HepG2 (cell line): ENCODE data around the gene LINC00237. TPM values are rescaled to one million over a fixed set of nuclear protein-coding genes. Genes with fewer than 3 reads are reported as not detected.

Experiments
- ATAC-seq: fragments of 200-7000 bp; cut with Tn5 transposase; 3 replicates; pipeline ENCODE4 v1.9.1; 2020; ENCODE audit warnings: mild to moderate bottlenecking, moderate library complexity
- BruUV-seq: library from RNA; stranded (reverse); fragments of 400-500 nt; replicated peaks from 2 replicates; lab custom pipeline; 2021; lab: Mats Ljungman, UMichigan
- CTCF ChIA-PET: fragments of 300-600 bp; formaldehyde crosslinking; extraction: SDS; loops from one replicate; lab custom pipeline; 2021; ENCODE audit warnings: low total read pairs, inconsistent platforms, low intra/inter-chr PET ratio; lab: Yijun Ruan, JAX
- POLR2A ChIA-PET: fragments of 350-600 bp; sonication (Branson Sonifier 250); formaldehyde crosslinking; loops from one replicate; lab custom pipeline; 2020; ENCODE audit warnings: antibody characterized with exemption, inconsistent platforms; lab: Yijun Ruan, JAX
- DNase-seq: peaks from one replicate; pipeline ENCODE4 v3.0.0-alpha.2; 2015; ENCODE audit warnings: low spot score
- FAIRE-seq: peaks from 3 replicates; lab custom pipeline; 2011; peaks lifted over from hg19 to GRCh38; lab: Jason Lieb, UNC
- H2AFZ ChIP-seq: one replicate; pipeline ENCODE4 v1.6.1; 2011; ENCODE audit warnings: low read length, inconsistent platforms
- H3K27ac ChIP-seq: fragments of 300-600 bp; 3 replicates; pipeline ENCODE4 v1.8.0; 2011; ENCODE audit warnings: mixed run types, mild to moderate bottlenecking, mixed read lengths, low read length, inconsistent platforms; ENCODE audit not compliant: insufficient read depth; ENCODE audit errors: extremely low read length
- H3K27me3 ChIP-seq, 2 experiments: fragments of 200-600 bp in 1 of 2; 2 replicates in 1 of 2; 3 replicates in 1 of 2; pipeline versions ENCODE4 v1.6.0 to v1.8.0; 2011; ENCODE audit warnings: low read length in 2 of 2, mild to moderate bottlenecking in 2 of 2, moderate library complexity in 2 of 2, inconsistent platforms in 1 of 2; ENCODE audit not compliant: insufficient read depth in 2 of 2, control insufficient read depth in 1 of 2
- H3K36me3 ChIP-seq, 2 experiments: fragments of 200-600 bp in 1 of 2; replicated peaks in 1 of 2; 2 replicates in 1 of 2; 3 replicates in 1 of 2; pipeline versions ENCODE4 v1.5.1 to v1.8.0; 2011; ENCODE audit warnings: low read length in 2 of 2, inconsistent platforms in 1 of 2; ENCODE audit not compliant: insufficient read depth in 2 of 2, control insufficient read depth in 1 of 2
- H3K4me1 ChIP-seq: 2 replicates; pipeline ENCODE4 v1.5.1; 2012; ENCODE audit warnings: low read length, inconsistent platforms; ENCODE audit not compliant: insufficient read depth
- H3K4me2 ChIP-seq: 2 replicates; pipeline ENCODE4 v1.6.0; 2011; ENCODE audit warnings: low read depth, low read length, inconsistent platforms
- H3K4me3 ChIP-seq, 3 experiments: fragments of 200-600 bp in 1 of 3; sonication (generic), shearing (Covaris generic) in 1 of 3; replicated peaks in 1 of 3; 2 replicates each; pipeline ENCODE4 v1.5.1; 2011 to 2016; ENCODE audit warnings: low read length in 3 of 3, inconsistent platforms in 2 of 3, low read depth in 2 of 3, mild to moderate bottlenecking in 2 of 3, control low read depth in 1 of 3, mixed read lengths in 1 of 3; ENCODE audit not compliant: insufficient read depth in 1 of 3
- H3K79me2 ChIP-seq: one replicate; pipeline ENCODE4 v1.6.1; 2011; ENCODE audit warnings: low read length, inconsistent platforms; ENCODE audit not compliant: insufficient read depth
- H3K9ac ChIP-seq: 2 replicates; pipeline ENCODE4 v1.6.0; 2011; ENCODE audit warnings: mild to moderate bottlenecking, low read depth, low read length, inconsistent platforms; ENCODE audit not compliant: insufficient read depth
- H3K9me3 ChIP-seq: 2 replicates; pipeline ENCODE4 v1.5.1; 2012; ENCODE audit warnings: mild to moderate bottlenecking, low read length
- H4K20me1 ChIP-seq: 2 replicates; pipeline ENCODE4 v1.6.0; 2011; ENCODE audit warnings: inconsistent platforms, mild to moderate bottlenecking, low read length, moderate library complexity; ENCODE audit not compliant: insufficient read depth
- ATM ChIP-seq: fragments of 450-650 bp; IDR thresholded peaks from 2 replicates; pipeline ENCODE4 v1.7.1; 2017; ENCODE audit warnings: mild to moderate bottlenecking, borderline replicate concordance
- ELF3 ChIP-seq: IDR thresholded peaks from 2 replicates; pipeline ENCODE4 v1.6.1; 2016; ENCODE audit warnings: missing genetic modification reagents, missing compliant biosample characterization
- FOXA1 ChIP-seq, 2 experiments: fragments of 450-650 bp in 1 of 2; sonication (generic) in 1 of 2; formaldehyde crosslinking in 1 of 2; IDR thresholded peaks; 2 replicates each; pipeline versions ENCODE4 v1.4.0 to v1.6.1; 2016 to 2020; ENCODE audit warnings: missing genetic modification reagents in 1 of 2
- IRF2 ChIP-seq: IDR thresholded peaks from 2 replicates; pipeline ENCODE4 v1.6.1; 2018; ENCODE audit warnings: missing genetic modification reagents, missing compliant biosample characterization
- KDM4B ChIP-seq: sonication (generic); formaldehyde crosslinking; IDR thresholded peaks from 2 replicates; pipeline ENCODE4 v1.4.0; 2020; ENCODE audit warnings: missing genetic modification reagents
- PHF5A ChIP-seq: IDR thresholded peaks from one replicate; pipeline ENCODE4 v1.6.1; 2018; ENCODE audit warnings: low read depth, missing genetic modification reagents; ENCODE audit not compliant: unreplicated experiment
- SMYD3 ChIP-seq: sonication (generic); formaldehyde crosslinking; IDR thresholded peaks from 2 replicates; pipeline ENCODE4 v1.8.1; 2023; ENCODE audit warnings: mild to moderate bottlenecking, missing genetic modification reagents
- ZMYM4 ChIP-seq: sonication (generic); formaldehyde crosslinking; IDR thresholded peaks from 2 replicates; pipeline ENCODE4 v1.8.1; 2023; ENCODE audit warnings: mild to moderate bottlenecking, missing genetic modification reagents
- ZNF205 ChIP-seq: IDR thresholded peaks from 2 replicates; pipeline ENCODE4 v1.6.1; 2018; ENCODE audit warnings: missing biosample characterization, missing genetic modification reagents
- ZNF256 ChIP-seq: sonication (generic); formaldehyde crosslinking; conservative IDR thresholded peaks from 2 replicates; pipeline ENCODE4 v1.4.0; 2020; ENCODE audit warnings: missing genetic modification reagents
- ZNF264 ChIP-seq: sonication (generic); formaldehyde crosslinking; IDR thresholded peaks from 2 replicates; pipeline ENCODE4 v1.4.0; 2020; ENCODE audit warnings: missing genetic modification reagents
- ZNF431 ChIP-seq: sonication (generic); formaldehyde crosslinking; IDR thresholded peaks from 2 replicates; pipeline ENCODE4 v1.9.0; 2022; ENCODE audit warnings: missing genetic modification reagents, low read depth, mild to moderate bottlenecking, borderline replicate concordance
- ZNF562 ChIP-seq: sonication (generic); formaldehyde crosslinking; IDR thresholded peaks from 2 replicates; pipeline ENCODE4 v1.8.0; 2022; ENCODE audit warnings: missing genetic modification reagents, borderline replicate concordance
- ZNF724P ChIP-seq: sonication (generic); formaldehyde crosslinking; IDR thresholded peaks from 2 replicates; pipeline ENCODE4 v1.8.0; 2022; ENCODE audit warnings: missing genetic modification reagents, borderline replicate concordance
- ZNF749 ChIP-seq: sonication (generic); formaldehyde crosslinking; IDR thresholded peaks from 2 replicates; pipeline ENCODE4 v1.8.0; 2022; ENCODE audit warnings: mild to moderate bottlenecking, missing genetic modification reagents, moderate library complexity, borderline replicate concordance
- WGBS: methylation state at CpG from one replicate; pipeline ENCODE4 v1.1.6; 2017; ENCODE audit warnings: low lambda C conversion rate; 5-methylcytosine and 5-hydroxymethylcytosine counted together
- in situ Hi-C: cut with HindIII; loops from 2 replicates; pipeline ENCODE4 v1.10.0; 2017; ENCODE audit warnings: low pct_unique_long_range_greater_than_20kb; ENCODE audit not compliant: extremely low pct_ligation_motif_present
- intact Hi-C: fragments of 100-400 bp; cut with micrococcal nuclease; formaldehyde crosslinking; loops from one replicate; pipeline ENCODE4 v1.10.0; 2022; ENCODE audit not compliant: unreplicated experiment
- polyA plus RNA-seq, 8 experiments: library from polyadenylated mRNA; depleted of rRNA in 3 of 8; stranded (reverse) in 7 of 8; unstranded in 1 of 8; fragments of >200 nt; fragmentation: Illumina TruSeq in 4 of 8; extraction: Trizol in 4 of 8; gene quantifications; 2 replicates each; pipeline versions ENCODE4 v1.2.1 to v1.2.3, GENCODE V29; 2011 to 2016; ENCODE audit warnings: low read depth in 4 of 8, missing spikeins in 1 of 8, mixed read lengths in 1 of 8; ENCODE audit not compliant: insufficient read depth in 1 of 8
- total RNA-seq, 5 experiments: library from RNA; depleted of rRNA; stranded (reverse); fragments of >200 nt; fragmentation: Illumina TruSeq; extraction: Trizol; gene quantifications; 2 replicates each; pipeline ENCODE4 v1.2.3, GENCODE V29; 2016; ENCODE audit warnings: low read depth in 1 of 5
- TF ChIP-seq, protein P1 (sequence below): IDR thresholded peaks from 2 replicates; pipeline ENCODE4 v1.6.1; 2016; ENCODE audit warnings: control low read depth
- TF ChIP-seq, protein P2 (sequence below): sonication (generic); formaldehyde crosslinking; IDR thresholded peaks from 2 replicates; pipeline ENCODE4 v1.9.0; 2021; ENCODE audit warnings: missing genetic modification reagents, mild to moderate bottlenecking, borderline replicate concordance
- TF ChIP-seq, protein P3 (sequence below): fragments of 450-650 bp; IDR thresholded peaks from 2 replicates; pipeline ENCODE4 v1.6.1; 2017
- TF ChIP-seq, protein P4 (sequence below): sonication (generic); formaldehyde crosslinking; IDR thresholded peaks from 2 replicates; pipeline ENCODE4 v1.4.0; 2020; ENCODE audit warnings: low read depth, mild to moderate bottlenecking, missing genetic modification reagents

The LINC00237 gene
- total and polyA plus RNA-seq, 2 of the 13 experiments (the other 11 are each of a cell fraction or from before 2014, with no cell fraction given) = not detected

DNA sequence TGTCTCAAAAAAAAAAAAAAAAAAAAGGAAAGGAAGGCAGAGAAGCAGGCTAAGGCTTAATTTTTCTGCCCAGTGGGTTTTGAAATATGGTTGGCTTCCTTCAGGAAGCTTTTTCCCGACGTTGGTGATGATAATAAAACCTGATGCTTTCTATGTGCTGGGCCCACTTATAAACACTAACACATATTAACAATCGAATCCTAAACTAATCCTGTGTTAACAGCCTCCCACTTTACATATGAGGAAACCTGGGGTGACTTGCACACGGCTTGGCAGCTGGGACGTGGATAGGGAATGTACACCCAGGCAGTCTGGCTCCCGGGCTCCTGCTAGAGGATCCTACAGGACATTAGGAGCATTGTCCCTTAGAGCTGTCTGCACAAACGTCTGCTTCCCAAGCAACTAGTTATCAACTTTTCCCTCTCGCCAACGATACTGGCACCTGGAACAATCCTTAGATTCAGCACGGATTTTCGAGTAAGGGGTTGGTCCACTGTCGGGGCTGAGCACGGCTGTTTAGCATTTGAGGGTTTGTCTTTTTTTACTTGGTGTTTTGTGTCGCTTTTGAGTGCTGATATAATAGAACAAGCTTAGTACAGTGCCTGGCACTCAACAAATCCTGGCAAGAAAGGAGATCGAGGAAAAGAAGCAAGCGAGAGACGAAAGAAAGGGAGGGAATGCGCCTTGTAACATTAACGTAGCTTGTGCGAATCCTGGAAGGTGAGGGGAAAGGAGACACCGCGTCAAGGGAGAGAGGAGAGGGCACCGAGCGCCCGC, 19.1 kb upstream of the LINC00237 start:
- Histone ChIP-seq H3K4me2 (peak overlapping the region; percentile 100), H4K20me1 (no peaks in the 10 kb centered on the region), H2AFZ (peak overlapping the region; percentile 99), H3K4me1 (peaks cover 42% of the 10 kb centered on the region), H3K9ac (peak overlapping the region; percentile 83), H3K9me3 (no peaks in the 10 kb centered on the region), H3K4me3 (peak overlapping the region; percentile 86 to 93 (median 93)), H3K27me3 (no peaks in the 10 kb centered on the region; a peak in 1 of 5 replicates), H3K27ac (peak overlapping the region; percentile 80), H3K79me2 (peaks cover 40% of the 10 kb centered on the region), H3K36me3 (0 out of 5 replicates have a peak, but pooled peaks cover 0 to 6% of the 10 kb centered on the region in 2 experiments)
- CTCF ChIA-PET = interaction anchor here (1.2 kb wide), 1 partner anchor 261 kb away, joined by 4 read pairs; no protein-coding TSS in a partner anchor
- ATAC-seq = peak; percentile 88
- BruUV-seq = TSS peak; percentile 95
- intact Hi-C loops = loop anchor here (1.0 to 2.0 kb wide), 3 partner anchors 36 to 261 kb away; no protein-coding TSS in a partner anchor
- peak; percentile 88 for DNase-seq
- POLR2A ChIA-PET = interaction anchor here (0.8 to 2.7 kb wide), 13 partner anchors 9 to 1073 kb away, joined by 3 to 79 read pairs (median 4); partner anchors contain the start of genes CFAP61, CRNKL1 and XRN2
- under 1% methylated on average over 25 of the region's 25 CpGs for WGBS
- FAIRE-seq = peak; percentile 53
- in situ Hi-C loops = loop anchor here (5.0 to 10.0 kb wide), 2 partner anchors 73 to 260 kb away; no protein-coding TSS in a partner anchor
- TF ChIP-seq, protein P1, sequence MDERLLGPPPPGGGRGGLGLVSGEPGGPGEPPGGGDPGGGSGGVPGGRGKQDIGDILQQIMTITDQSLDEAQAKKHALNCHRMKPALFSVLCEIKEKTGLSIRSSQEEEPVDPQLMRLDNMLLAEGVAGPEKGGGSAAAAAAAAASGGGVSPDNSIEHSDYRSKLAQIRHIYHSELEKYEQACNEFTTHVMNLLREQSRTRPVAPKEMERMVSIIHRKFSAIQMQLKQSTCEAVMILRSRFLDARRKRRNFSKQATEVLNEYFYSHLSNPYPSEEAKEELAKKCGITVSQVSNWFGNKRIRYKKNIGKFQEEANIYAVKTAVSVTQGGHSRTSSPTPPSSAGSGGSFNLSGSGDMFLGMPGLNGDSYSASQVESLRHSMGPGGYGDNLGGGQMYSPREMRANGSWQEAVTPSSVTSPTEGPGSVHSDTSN (CRISPR knock-in tag) = 0 out of 2 replicates have a peak, but pooled peaks have one; percentile 8
- no peak for TF ChIP-seq ZNF562
- peak; percentile 59 for TF ChIP-seq IRF2
- TF ChIP-seq ZNF749 (CRISPR knock-in tag) = no peak
- no peak for TF ChIP-seq ATM
- 0 out of 2 replicates have a peak, but pooled peaks have one; percentile 5 for TF ChIP-seq ZNF205
- peak; percentile 53; the same call in 1 of the 2 replicates for TF ChIP-seq ZMYM4 (CRISPR knock-in tag)
- TF ChIP-seq ZNF431 (CRISPR knock-in tag) = 0 out of 2 replicates have a peak, but pooled peaks have one; percentile 14
- peak; percentile 55; the same call in 1 of the 2 replicates for TF ChIP-seq ZNF724P
- TF ChIP-seq ELF3 = no peak; the same call in 1 of the 2 replicates
- TF ChIP-seq, protein P2, sequence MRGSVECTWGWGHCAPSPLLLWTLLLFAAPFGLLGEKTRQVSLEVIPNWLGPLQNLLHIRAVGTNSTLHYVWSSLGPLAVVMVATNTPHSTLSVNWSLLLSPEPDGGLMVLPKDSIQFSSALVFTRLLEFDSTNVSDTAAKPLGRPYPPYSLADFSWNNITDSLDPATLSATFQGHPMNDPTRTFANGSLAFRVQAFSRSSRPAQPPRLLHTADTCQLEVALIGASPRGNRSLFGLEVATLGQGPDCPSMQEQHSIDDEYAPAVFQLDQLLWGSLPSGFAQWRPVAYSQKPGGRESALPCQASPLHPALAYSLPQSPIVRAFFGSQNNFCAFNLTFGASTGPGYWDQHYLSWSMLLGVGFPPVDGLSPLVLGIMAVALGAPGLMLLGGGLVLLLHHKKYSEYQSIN (CRISPR knock-in tag) = no peak
- TF ChIP-seq ZNF256 (CRISPR knock-in tag) = no peak
- no peak for TF ChIP-seq FOXA1 (IDR thresholded peaks at IDR 0.05)
- TF ChIP-seq FOXA1 (CRISPR knock-in tag; IDR thresholded peaks at IDR 0.05) = peak; percentile 52; the same call in 1 of the 2 replicates
- TF ChIP-seq KDM4B (CRISPR knock-in tag) = no peak
- TF ChIP-seq SMYD3 (CRISPR knock-in tag) = peak; percentile 28; the same call in 1 of the 2 replicates
- TF ChIP-seq, protein P3, sequence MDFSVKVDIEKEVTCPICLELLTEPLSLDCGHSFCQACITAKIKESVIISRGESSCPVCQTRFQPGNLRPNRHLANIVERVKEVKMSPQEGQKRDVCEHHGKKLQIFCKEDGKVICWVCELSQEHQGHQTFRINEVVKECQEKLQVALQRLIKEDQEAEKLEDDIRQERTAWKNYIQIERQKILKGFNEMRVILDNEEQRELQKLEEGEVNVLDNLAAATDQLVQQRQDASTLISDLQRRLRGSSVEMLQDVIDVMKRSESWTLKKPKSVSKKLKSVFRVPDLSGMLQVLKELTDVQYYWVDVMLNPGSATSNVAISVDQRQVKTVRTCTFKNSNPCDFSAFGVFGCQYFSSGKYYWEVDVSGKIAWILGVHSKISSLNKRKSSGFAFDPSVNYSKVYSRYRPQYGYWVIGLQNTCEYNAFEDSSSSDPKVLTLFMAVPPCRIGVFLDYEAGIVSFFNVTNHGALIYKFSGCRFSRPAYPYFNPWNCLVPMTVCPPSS = no peak
- TF ChIP-seq, protein P4, sequence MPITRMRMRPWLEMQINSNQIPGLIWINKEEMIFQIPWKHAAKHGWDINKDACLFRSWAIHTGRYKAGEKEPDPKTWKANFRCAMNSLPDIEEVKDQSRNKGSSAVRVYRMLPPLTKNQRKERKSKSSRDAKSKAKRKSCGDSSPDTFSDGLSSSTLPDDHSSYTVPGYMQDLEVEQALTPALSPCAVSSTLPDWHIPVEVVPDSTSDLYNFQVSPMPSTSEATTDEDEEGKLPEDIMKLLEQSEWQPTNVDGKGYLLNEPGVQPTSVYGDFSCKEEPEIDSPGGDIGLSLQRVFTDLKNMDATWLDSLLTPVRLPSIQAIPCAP (CRISPR knock-in tag) = 0 out of 2 replicates have a peak, but pooled peaks have one; percentile 6
- TF ChIP-seq ZNF264 = 0 out of 2 replicates have a peak, but pooled peaks have one; percentile 19
- TF ChIP-seq PHF5A = peak; percentile 79
